HCT116 (cell line): ENCODE data around the gene PRELP. TPM values are rescaled to one million over a fixed set of nuclear protein-coding genes. Genes with fewer than 3 reads are reported as not detected.

Source experiments
- ATAC-seq: fragments of 200-7000 bp; cut with Tn5 transposase; 2 replicates; pipeline ENCODE4 v1.9.1; 2020; ENCODE audit warnings: mild to moderate bottlenecking, moderate library complexity
- BruUV-seq: library from RNA; stranded (reverse); fragments of 400-500 nt; replicated peaks from 2 replicates; lab custom pipeline; 2021; lab: Mats Ljungman, UMichigan
- CTCF ChIA-PET: fragments of 300-600 bp; sonication (Branson Sonifier 250); formaldehyde crosslinking; loops from one replicate; lab custom pipeline; 2021; ENCODE audit warnings: antibody characterized with exemption; lab: Charles Lee
- POLR2A ChIA-PET: fragments of 300-600, 350-600 bp; sonication (Branson Sonifier 250); formaldehyde crosslinking; loops from one replicate; lab custom pipeline; 2021; ENCODE audit warnings: antibody characterized with exemption; lab: Charles Lee
- RAD21 ChIA-PET, 2 experiments: fragments of 300-600 bp; sonication (Branson Sonifier 250); formaldehyde crosslinking; loops; one replicate each; lab custom pipeline; 2023; ENCODE audit warnings: low total read pairs in 2 of 2; ENCODE audit not compliant: uncharacterized antibody in 2 of 2, unreplicated experiment in 2 of 2, low non-redundant PET in 1 of 2; lab: Charles Lee
- DNase-seq: peaks from one replicate; pipeline ENCODE4 v3.0.0-alpha.2; 2010; ENCODE audit warnings: low read depth, low spot score
- H2AFZ ChIP-seq: fragments of 200-600 bp; shearing (Covaris generic), sonication (generic); 2 replicates; pipeline ENCODE4 v1.6.1; 2017; ENCODE audit warnings: low read depth, mixed run types, mixed read lengths, antibody characterized with exemption, low read length; ENCODE audit not compliant: poor library complexity, severe bottlenecking
- H3K27ac ChIP-seq: 2 replicates; pipeline ENCODE4 v1.5.1; 2012; ENCODE audit warnings: low read depth, low read length
- H3K27me3 ChIP-seq: fragments of 200-600 bp; sonication (generic); 2 replicates; pipeline ENCODE4 v1.6.1; 2016; ENCODE audit warnings: mixed run types, low read length, mixed read lengths; ENCODE audit not compliant: insufficient read depth
- H3K36me3 ChIP-seq, 2 experiments: fragments of 200-500 bp in 1 of 2; fragments of 200-600 bp in 1 of 2; sonication (Bioruptor generic) in 1 of 2; sonication (generic) in 1 of 2; 2 replicates each; pipeline versions ENCODE4 v1.5.1 to v1.6.1; 2014 to 2016; ENCODE audit warnings: low read length in 2 of 2, inconsistent platforms in 1 of 2, mixed read lengths in 1 of 2, mixed run types in 1 of 2; ENCODE audit not compliant: insufficient read depth in 2 of 2, control insufficient read depth in 1 of 2
- H3K4me1 ChIP-seq, 2 experiments: fragments of 200-600 bp in 1 of 2; sonication (generic) in 1 of 2; 2 replicates each; pipeline versions ENCODE4 v1.5.1 to v1.6.1; 2012 to 2017; ENCODE audit warnings: low read length in 2 of 2, inconsistent platforms in 1 of 2, mild to moderate bottlenecking in 1 of 2, mixed read lengths in 1 of 2, mixed run types in 1 of 2, moderate library complexity in 1 of 2; ENCODE audit not compliant: insufficient read depth in 2 of 2, control insufficient read depth in 1 of 2
- H3K4me2 ChIP-seq: fragments of 200-600 bp; sonication (generic); 2 replicates; pipeline ENCODE4 v1.6.1; 2017; ENCODE audit warnings: mixed run types, low read length, mixed read lengths
- H3K4me3 ChIP-seq, 2 experiments: fragments of 200-600 bp in 1 of 2; sonication (generic) in 1 of 2; replicated peaks in 1 of 2; 2 replicates each; pipeline ENCODE4 v1.5.1; 2011 to 2016; ENCODE audit warnings: low read length in 2 of 2, control low read depth in 1 of 2, low read depth in 1 of 2, mild to moderate bottlenecking in 1 of 2, mixed read lengths in 1 of 2, mixed run types in 1 of 2
- H3K79me2 ChIP-seq: fragments of 200-600 bp; sonication (generic); 2 replicates; pipeline ENCODE4 v1.6.1; 2017; ENCODE audit warnings: mild to moderate bottlenecking, mixed run types, low read length, moderate library complexity, mixed read lengths; ENCODE audit not compliant: insufficient read depth
- H3K9ac ChIP-seq: fragments of 200-600 bp; sonication (generic); 2 replicates; pipeline ENCODE4 v1.6.1; 2016; ENCODE audit warnings: low read length, mixed read lengths
- H3K9me2 ChIP-seq: fragments of 200-600 bp; sonication (generic), shearing (Covaris generic); 2 replicates; pipeline ENCODE4 v1.6.1; 2017; ENCODE audit warnings: mixed run types, mild to moderate bottlenecking, moderate library complexity; ENCODE audit not compliant: insufficient read depth
- H3K9me3 ChIP-seq, 2 experiments: fragments of 200-500 bp in 1 of 2; fragments of 200-600 bp in 1 of 2; sonication (Bioruptor generic) in 1 of 2; sonication (generic) in 1 of 2; 2 replicates each; pipeline ENCODE4 v1.6.1; 2014 to 2017; ENCODE audit warnings: low read length in 2 of 2, mixed read lengths in 2 of 2, inconsistent platforms in 1 of 2, low read depth in 1 of 2, mild to moderate bottlenecking in 1 of 2, mixed run types in 1 of 2, moderate library complexity in 1 of 2; ENCODE audit not compliant: control insufficient read depth in 1 of 2, insufficient read depth in 1 of 2
- H4K20me1 ChIP-seq: fragments of 200-600 bp; sonication (generic), shearing (Covaris generic); 2 replicates; pipeline ENCODE4 v1.6.1; 2017; ENCODE audit warnings: mixed run types, mild to moderate bottlenecking, moderate library complexity; ENCODE audit not compliant: insufficient read depth
- EGR1 ChIP-seq: IDR thresholded peaks from 2 replicates; pipeline ENCODE4 v1.6.1; 2012; ENCODE audit warnings: low read depth
- ELF1 ChIP-seq: IDR thresholded peaks from 2 replicates; pipeline ENCODE4 v1.6.1; 2012; ENCODE audit warnings: low read depth, borderline replicate concordance
- EZH2phosphoT487 ChIP-seq: fragments of 200-600 bp; IDR thresholded peaks from 2 replicates; pipeline ENCODE4 v1.6.1; 2018; ENCODE audit warnings: antibody characterized with exemption, borderline replicate concordance
- JUND ChIP-seq: IDR thresholded peaks from 2 replicates; pipeline ENCODE4 v1.6.1; 2012
- MAX ChIP-seq: IDR thresholded peaks from 2 replicates; pipeline ENCODE4 v1.6.1; 2012
- POLR2A ChIP-seq: IDR thresholded peaks from 2 replicates; pipeline ENCODE4 v1.7.0; 2011; ENCODE audit warnings: borderline replicate concordance; ENCODE audit not compliant: insufficient read depth, insufficient read length; ENCODE audit errors: extremely low read depth
- RAD21 ChIP-seq: IDR thresholded peaks from 2 replicates; pipeline ENCODE4 v1.6.1; 2012; ENCODE audit warnings: low read depth, mild to moderate bottlenecking
- SIN3A ChIP-seq: IDR thresholded peaks from 2 replicates; pipeline ENCODE4 v1.6.1; 2012; ENCODE audit warnings: low read depth
- SRF ChIP-seq: IDR thresholded peaks from 2 replicates; pipeline ENCODE4 v1.6.1; 2012; ENCODE audit warnings: low read depth
- TCF7L2 ChIP-seq: IDR thresholded peaks from 2 replicates; pipeline ENCODE4 v1.7.0; 2011; ENCODE audit warnings: borderline replicate concordance, inconsistent platforms; ENCODE audit not compliant: insufficient read depth, insufficient read length; ENCODE audit errors: extremely low read depth
- YY1 ChIP-seq: IDR thresholded peaks from 2 replicates; pipeline ENCODE4 v1.6.1; 2011; ENCODE audit warnings: low read length, low read depth, moderate library complexity, mild to moderate bottlenecking; ENCODE audit not compliant: insufficient replicate concordance; ENCODE audit errors: extremely low read depth
- ZBTB33 ChIP-seq: IDR thresholded peaks from 2 replicates; pipeline ENCODE4 v1.6.1; 2011; ENCODE audit warnings: mild to moderate bottlenecking, low read length, moderate library complexity; ENCODE audit not compliant: insufficient replicate concordance; ENCODE audit errors: extremely low read depth
- intact Hi-C: fragments of 100-400 bp; cut with micrococcal nuclease; formaldehyde crosslinking; loops from 2 replicates; pipeline ENCODE4 v1.10.0; 2022
- total RNA-seq: library from RNA; stranded (reverse); gene quantifications from one replicate; pipeline ENCODE4 v1.2.1, GENCODE V29; 2021; ENCODE audit not compliant: unreplicated experiment

Gene PRELP
- total RNA-seq, 1 experiment from 2014 or later, result 0.10 TPM

GRCh38 chr1:203450001-203450400 lies 25.6 kb upstream of the PRELP start:
- Histone ChIP-seq H3K4me2 (no peak overlapping the region), H3K4me1 (no peaks in the 10 kb centered on the region), H3K27ac (no peak overlapping the region), H3K9me3 (no peaks in the 10 kb centered on the region; a peak in 1 of 4 replicates), H3K36me3 (no peaks in the 10 kb centered on the region), H3K4me3 (no peak overlapping the region), H2AFZ (no peak overlapping the region), H3K9me2 (no peaks in the 10 kb centered on the region), H3K79me2 (no peaks in the 10 kb centered on the region), H4K20me1 (no peaks in the 10 kb centered on the region), H3K9ac (no peak overlapping the region), H3K27me3 (peaks cover 30% of the 10 kb centered on the region; the same call in 1 of the 2 replicates)
- POLR2A ChIA-PET, result no interaction called here
- no TSS peak for BruUV-seq
- RAD21 ChIA-PET, result no interaction called here
- ATAC-seq (no peak), DNase-seq (no peak)
- CTCF ChIA-PET, result interaction anchor here (1.1 kb wide), 1 partner anchor 182 kb away, joined by 4 read pairs; no protein-coding TSS in a partner anchor
- intact Hi-C loops, result no loop called here
- no peak for TF ChIP-seq JUND
- TF ChIP-seq RAD21, result no peak
- TF ChIP-seq ELF1, result no peak
- no peak for TF ChIP-seq EGR1
- no peak for TF ChIP-seq TCF7L2
- no peak for TF ChIP-seq SRF
- TF ChIP-seq POLR2A, result no peak
- TF ChIP-seq SIN3A, result no peak
- TF ChIP-seq EZH2phosphoT487, result no peak
- TF ChIP-seq ZBTB33, result no peak
- TF ChIP-seq YY1, result no peak
- TF ChIP-seq MAX, result no peak
